A549 (cell line): ENCODE results near the gene MAD1L1. TPM values are rescaled to one million over a fixed set of nuclear protein-coding genes. Genes with fewer than 3 reads are reported as not detected.

Source experiments
- ATAC-seq, 2 experiments: fragments of 200-7000 bp in 1 of 2; fragments of >200 bp in 1 of 2; cut with Nextera tagmentation in 1 of 2; cut with Tn5 transposase in 1 of 2; 3 replicates each; pipeline versions ENCODE4 v1.8.0 to v1.9.1; 2018 to 2020; ENCODE audit warnings: mild to moderate bottlenecking in 1 of 2, moderate library complexity in 1 of 2
- CTCF ChIA-PET: fragments of 300-600 bp; sonication (Branson Sonifier 250); formaldehyde crosslinking; extraction: SDS; loops from one replicate; lab custom pipeline; 2021; ENCODE audit warnings: antibody characterized with exemption, inconsistent platforms; lab: Yijun Ruan, JAX
- POLR2A ChIA-PET: fragments of 350-600 bp; formaldehyde crosslinking; extraction: SDS; loops from one replicate; lab custom pipeline; 2021; ENCODE audit warnings: antibody characterized with exemption, inconsistent platforms; lab: Yijun Ruan, JAX
- DNase-seq, 2 experiments: peaks; one replicate each; pipeline versions ENCODE4 v3.0.0 to v3.0.0-alpha.2; 2011 to 2016; ENCODE audit warnings: low read depth in 1 of 2, low spot score in 1 of 2
- FAIRE-seq: peaks from 2 replicates; lab custom pipeline; 2011; peaks lifted over from hg19 to GRCh38; lab: Jason Lieb, UNC
- H3K27ac ChIP-seq, 2 experiments: fragments of >200 bp; sonication (Bioruptor Twin); formaldehyde crosslinking; 3 replicates each; pipeline ENCODE4 v1.5.1; 2016 to 2017
- H3K4me1 ChIP-seq: fragments of >200 bp; sonication (Bioruptor Twin); formaldehyde crosslinking; 3 replicates; pipeline ENCODE4 v1.6.1; 2016
- H3K4me2 ChIP-seq: fragments of >200 bp; sonication (Bioruptor Twin); formaldehyde crosslinking; 3 replicates; pipeline ENCODE4 v1.6.1; 2016
- H3K4me3 ChIP-seq: fragments of >200 bp; sonication (Bioruptor Twin); formaldehyde crosslinking; 3 replicates; pipeline ENCODE4 v1.5.1; 2016
- H3K9me3 ChIP-seq: fragments of >200 bp; sonication (Bioruptor Twin); formaldehyde crosslinking; 3 replicates; pipeline ENCODE4 v1.6.1; 2016
- BHLHE40 ChIP-seq: IDR thresholded peaks from 2 replicates; pipeline ENCODE4 v1.6.1; 2012; ENCODE audit warnings: low read depth, low read length, inconsistent platforms
- CHD2 ChIP-seq: fragments of 150-350 bp; IDR thresholded peaks from 2 replicates; pipeline ENCODE4 v1.6.1; 2014; ENCODE audit warnings: low read length; ENCODE audit not compliant: partially characterized antibody
- ESRRA ChIP-seq: fragments of 150-350 bp; IDR thresholded peaks from 2 replicates; pipeline ENCODE4 v1.6.1; 2014; ENCODE audit warnings: mild to moderate bottlenecking, low read length, borderline replicate concordance
- GATA3 ChIP-seq: IDR thresholded peaks from 2 replicates; pipeline ENCODE4 v1.6.1; 2012; ENCODE audit warnings: borderline replicate concordance
- HDAC2 ChIP-seq: fragments of 200-600 bp; sonication (generic); IDR thresholded peaks from 2 replicates; pipeline ENCODE4 v1.6.1; 2016
- HEYL ChIP-seq: fragments of 250-450 bp; sonication (Bioruptor Pico); IDR thresholded peaks from 2 replicates; pipeline ENCODE4 v1.8.0; 2021; ENCODE audit warnings: mild to moderate bottlenecking, moderate library complexity
- HOXA7 ChIP-seq: fragments of 250-450 bp; sonication (Bioruptor Pico); IDR thresholded peaks from 2 replicates; pipeline ENCODE4 v1.5.0; 2020; ENCODE audit warnings: mild to moderate bottlenecking, moderate library complexity
- KDM1A ChIP-seq: fragments of 200-600 bp; sonication (generic); IDR thresholded peaks from 2 replicates; pipeline ENCODE4 v1.6.1; 2016; ENCODE audit warnings: low read depth, mild to moderate bottlenecking
- MAFK ChIP-seq: fragments of 450-650 bp; IDR thresholded peaks from 2 replicates; pipeline ENCODE4 v1.6.1; 2014; ENCODE audit not compliant: partially characterized antibody
- MAZ ChIP-seq: fragments of 150-350 bp; IDR thresholded peaks from 2 replicates; pipeline ENCODE4 v1.6.1; 2014; ENCODE audit warnings: antibody characterized with exemption, low read depth, low read length, borderline replicate concordance
- NFE2L2 ChIP-seq: fragments of 150-350 bp; conservative IDR thresholded peaks from 2 replicates; pipeline ENCODE4 v1.6.1; 2014; ENCODE audit warnings: low read length
- NPAS2 ChIP-seq: fragments of 250-450 bp; sonication (Bioruptor Pico); IDR thresholded peaks from 2 replicates; pipeline ENCODE4 v1.8.0; 2022; ENCODE audit warnings: mild to moderate bottlenecking, moderate library complexity, borderline replicate concordance
- PHF8 ChIP-seq: fragments of 200-600 bp; sonication (generic); IDR thresholded peaks from 2 replicates; pipeline ENCODE4 v1.6.1; 2016; ENCODE audit warnings: low read depth, mild to moderate bottlenecking, antibody characterized with exemption, moderate library complexity, borderline replicate concordance
- RAD21 ChIP-seq, 2 experiments: fragments of >200 bp in 1 of 2; sonication (Bioruptor Twin) in 1 of 2; formaldehyde crosslinking in 1 of 2; IDR thresholded peaks in 1 of 2; conservative IDR thresholded peaks in 1 of 2; 2 replicates in 1 of 2; 3 replicates in 1 of 2; pipeline ENCODE4 v1.6.1; 2012 to 2018; ENCODE audit warnings: inconsistent platforms in 1 of 2
- USF2 ChIP-seq: fragments of 450-650 bp; IDR thresholded peaks from 2 replicates; pipeline ENCODE4 v1.6.1; 2014; ENCODE audit warnings: antibody characterized with exemption
- ZFP36 ChIP-seq: fragments of 450-650 bp; IDR thresholded peaks from 2 replicates; pipeline ENCODE4 v1.6.1; 2014; ENCODE audit warnings: borderline replicate concordance; ENCODE audit not compliant: partially characterized antibody
- ZNF302 ChIP-seq: fragments of 250-450 bp; sonication (Bioruptor Pico); IDR thresholded peaks from 2 replicates; pipeline ENCODE4 v1.9.0; 2021; ENCODE audit warnings: inconsistent platforms, mild to moderate bottlenecking, moderate library complexity
- ZSCAN20 ChIP-seq: fragments of 250-450 bp; sonication (Bioruptor Pico); IDR thresholded peaks from 2 replicates; pipeline ENCODE4 v1.8.0; 2022; ENCODE audit warnings: mild to moderate bottlenecking, moderate library complexity
- WGBS: methylation state at CpG from one replicate; pipeline ENCODE4 v1.1.6; 2017; ENCODE audit errors: missing lambda C conversion rate; 5-methylcytosine and 5-hydroxymethylcytosine counted together
- polyA plus RNA-seq, 4 experiments: library from polyadenylated mRNA; depleted of rRNA in 3 of 4; stranded (reverse); fragments of >200 nt; fragmentation: RNase III in 1 of 4; extraction: RNeasy Plus Mini Kit Qiagen cat#74134 plus additional on column Dnase treatment in 1 of 4; gene quantifications; 2 replicates in 3 of 4; 3 replicates in 1 of 4; pipeline ENCODE4 v1.2.3, GENCODE V29; 2011 to 2017
- TF ChIP-seq, protein P1 (sequence below): IDR thresholded peaks from 2 replicates; pipeline ENCODE4 v1.6.1; 2012; ENCODE audit warnings: low read depth, borderline replicate concordance

MAD1L1 gene
- polyA plus RNA-seq, 2 of the 4 experiments (the other 2 are of a cell fraction): 13.6 to 16.6 TPM

DNA sequence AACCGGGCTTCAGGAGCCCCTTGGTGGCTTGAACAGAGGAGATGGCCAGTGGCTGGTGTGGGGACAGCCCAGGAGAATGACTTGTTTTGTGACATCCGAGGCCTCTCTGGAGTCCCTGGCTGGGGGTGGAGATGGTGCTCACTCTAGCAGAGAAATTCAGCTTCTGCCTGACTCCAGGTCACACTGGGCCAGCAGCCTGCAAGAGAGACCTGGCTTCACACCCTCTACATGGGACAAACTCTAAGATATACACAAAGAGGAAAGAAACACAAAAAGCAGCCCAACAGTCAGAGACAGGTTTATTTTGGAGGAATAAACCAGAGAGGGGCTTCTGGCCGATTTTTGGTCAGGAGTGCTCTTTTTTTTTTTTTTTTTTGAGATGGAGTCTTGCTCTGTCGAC, 429.8 kb downstream of the MAD1L1 start:
- ATAC-seq (no peak; a peak in 1 of 6 replicates), FAIRE-seq (no peak), DNase-seq (no peak)
- Histone ChIP-seq H3K4me3 (no peak overlapping the region), H3K4me2 (no peak overlapping the region), H3K9me3 (no peaks in the 10 kb centered on the region), H3K4me1 (no peaks in the 10 kb centered on the region), H3K27ac (no peak overlapping the region)
- CTCF ChIA-PET: no interaction called here
- POLR2A ChIA-PET: no interaction called here
- TF ChIP-seq MAFK (no peak), HEYL (CRISPR knock-in tag) (no peak), GATA3 (no peak), HDAC2 (no peak), CHD2 (no peak), NFE2L2 (no peak)
- TF ChIP-seq, protein P1, sequence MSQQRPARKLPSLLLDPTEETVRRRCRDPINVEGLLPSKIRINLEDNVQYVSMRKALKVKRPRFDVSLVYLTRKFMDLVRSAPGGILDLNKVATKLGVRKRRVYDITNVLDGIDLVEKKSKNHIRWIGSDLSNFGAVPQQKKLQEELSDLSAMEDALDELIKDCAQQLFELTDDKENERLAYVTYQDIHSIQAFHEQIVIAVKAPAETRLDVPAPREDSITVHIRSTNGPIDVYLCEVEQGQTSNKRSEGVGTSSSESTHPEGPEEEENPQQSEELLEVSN: no peak
- WGBS: 17% methylated on average over 4 of the region's 4 CpGs

- Histone ChIP-seq H3K4me3 (no peak overlapping the region), H3K9me3 (peaks cover 3% of the 10 kb centered on the region; the same call in 2 of the 3 replicates), H3K27ac (no peak overlapping the region), H3K4me1 (no peaks in the 10 kb centered on the region), H3K4me2 (no peak overlapping the region)
- POLR2A ChIA-PET: no interaction called here
- no peak for TF ChIP-seq MAFK
- TF ChIP-seq KDM1A: no peak
- no peak for TF ChIP-seq USF2
- no peak for TF ChIP-seq NFE2L2
- TF ChIP-seq HOXA7 (CRISPR knock-in tag): no peak
- no peak for TF ChIP-seq ESRRA
- no peak for TF ChIP-seq NPAS2 (CRISPR knock-in tag)
- no peak for TF ChIP-seq ZSCAN20 (CRISPR knock-in tag)
- 68% methylated on average over 14 of the region's 14 CpGs for WGBS
- ATAC-seq (no peak), DNase-seq (no peak), FAIRE-seq (no peak)
- CTCF ChIA-PET: interaction anchor here (0.6 to 1.4 kb wide), 2 partner anchors 12 to 36 kb away, joined by 3 read pairs; no protein-coding TSS in a partner anchor
Measured at GRCh38 chr7:1800902-1801301, 431.8 kb downstream of the MAD1L1 start.

DNA sequence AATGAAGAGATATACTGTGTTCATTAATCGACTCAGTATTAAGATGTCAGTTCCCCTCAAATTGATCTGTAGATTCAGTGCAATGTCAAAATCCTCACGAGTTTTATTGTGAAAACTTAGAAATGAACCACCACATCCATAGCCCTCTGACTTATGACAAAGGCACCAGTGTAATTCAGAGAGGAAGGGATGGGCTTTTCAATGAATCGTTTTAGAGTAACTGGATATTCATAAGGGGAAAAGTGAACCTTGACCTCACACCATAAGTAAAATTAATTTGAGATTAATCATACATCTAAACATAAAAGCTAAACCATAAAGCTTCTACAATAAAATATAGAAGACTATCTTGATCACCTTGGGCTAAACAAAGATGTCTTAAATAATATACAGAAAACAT, 434.6 kb downstream of the MAD1L1 start:
- no peak for DNase-seq
- no peak for FAIRE-seq
- POLR2A ChIA-PET: no interaction called here
- H3K27ac ChIP-seq: no peak overlapping the region
- no peak overlapping the region for H3K4me3 ChIP-seq
- CTCF ChIA-PET: no interaction called here
- 19% methylated on average over 3 of the region's 3 CpGs for WGBS
- no peak overlapping the region for H3K4me2 ChIP-seq
- TF ChIP-seq ESRRA (no peak), PHF8 (no peak), BHLHE40 (no peak), MAZ (no peak), ZFP36 (no peak)
- H3K4me1 ChIP-seq: no peaks in the 10 kb centered on the region
- peaks cover 25% of the 10 kb centered on the region for H3K9me3 ChIP-seq
- ATAC-seq: no peak

- ChIA-PET POLR2A (no interaction called here), CTCF (interaction anchor here (1.6 kb wide), 1 partner anchor 10 kb away, joined by 3 read pairs; no protein-coding TSS in a partner anchor)
- TF ChIP-seq ZNF302 (CRISPR knock-in tag) (no peak), RAD21 (conservative IDR thresholded peaks at IDR 0.05 in 1 of 2, IDR thresholded peaks at IDR 0.05 in 1 of 2) (peak in 1 of 2 experiments; percentile 36; a peak in 2 of 5 replicates)
- Histone ChIP-seq H3K27ac (no peak overlapping the region), H3K9me3 (peaks cover 29% of the 10 kb centered on the region), H3K4me1 (no peaks in the 10 kb centered on the region), H3K4me3 (no peak overlapping the region), H3K4me2 (no peak overlapping the region)
- ATAC-seq (no peak), DNase-seq (no peak), FAIRE-seq (no peak)
- 0% methylated on average over 1 of the region's 1 CpG for WGBS
Measured at GRCh38 chr7:1794888-1795542, 437.7 kb downstream of the MAD1L1 start.
